DMS153 (cell line): ENCODE data around the gene RHOBTB1.
A peak's percentile ranks its signal among the peaks of the same experiment; 100 is the strongest.

Experiments used
- DNase-seq: peaks from one replicate; lab custom pipeline; 2025; lab: John Stamatoyannopoulos, UW

The RHOBTB1 gene

DNA sequence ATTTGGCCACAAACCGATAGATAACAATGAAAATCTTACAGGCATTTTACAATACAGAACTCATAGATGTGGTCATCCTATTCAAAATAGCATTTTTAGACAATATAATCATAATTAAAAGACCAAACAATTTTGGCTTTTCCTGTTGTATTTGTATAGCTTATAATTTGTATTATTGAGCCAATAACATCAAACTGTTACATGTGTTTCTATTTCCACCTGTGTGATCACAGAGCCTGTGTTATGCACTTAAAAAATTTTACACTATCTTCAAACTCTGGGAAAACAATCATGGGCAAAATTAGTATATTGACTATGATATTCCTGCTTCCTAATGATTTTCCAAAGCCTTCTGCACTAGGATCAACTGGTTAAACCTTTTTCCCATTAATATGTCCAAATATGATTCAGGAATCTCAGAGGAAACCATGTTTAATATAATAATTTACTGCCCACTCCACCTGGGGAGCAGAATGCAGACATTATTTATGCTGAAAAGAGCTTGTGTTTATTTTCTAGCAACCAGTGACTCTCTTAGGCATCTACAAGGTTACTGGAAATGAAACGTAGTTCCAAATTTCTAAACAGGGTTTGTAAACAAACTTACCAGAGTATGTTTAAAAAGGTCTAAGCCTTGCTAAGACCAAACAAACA is 1.7 kb downstream of the RHOBTB1 start:
- no peak for DNase-seq

DNA sequence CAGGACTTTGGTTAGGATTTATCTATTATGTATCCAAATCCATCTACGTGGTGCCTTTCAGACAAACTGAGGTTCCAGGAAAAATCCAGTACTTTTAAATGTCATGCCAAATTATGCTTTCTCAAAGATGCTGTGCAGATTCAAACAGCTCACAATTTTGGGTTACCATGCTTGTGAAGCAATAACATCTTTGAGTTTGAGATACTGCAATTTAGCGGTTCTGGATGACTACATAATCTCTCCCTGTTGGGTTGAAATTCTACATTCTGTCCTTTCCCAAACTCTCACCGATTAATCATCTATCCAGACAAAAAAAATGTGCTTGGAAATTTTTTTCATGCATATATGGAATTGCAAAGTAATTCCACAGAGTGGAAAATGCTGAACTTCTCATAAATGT is 3.5 kb downstream of the RHOBTB1 start:
- no peak for DNase-seq

DNA sequence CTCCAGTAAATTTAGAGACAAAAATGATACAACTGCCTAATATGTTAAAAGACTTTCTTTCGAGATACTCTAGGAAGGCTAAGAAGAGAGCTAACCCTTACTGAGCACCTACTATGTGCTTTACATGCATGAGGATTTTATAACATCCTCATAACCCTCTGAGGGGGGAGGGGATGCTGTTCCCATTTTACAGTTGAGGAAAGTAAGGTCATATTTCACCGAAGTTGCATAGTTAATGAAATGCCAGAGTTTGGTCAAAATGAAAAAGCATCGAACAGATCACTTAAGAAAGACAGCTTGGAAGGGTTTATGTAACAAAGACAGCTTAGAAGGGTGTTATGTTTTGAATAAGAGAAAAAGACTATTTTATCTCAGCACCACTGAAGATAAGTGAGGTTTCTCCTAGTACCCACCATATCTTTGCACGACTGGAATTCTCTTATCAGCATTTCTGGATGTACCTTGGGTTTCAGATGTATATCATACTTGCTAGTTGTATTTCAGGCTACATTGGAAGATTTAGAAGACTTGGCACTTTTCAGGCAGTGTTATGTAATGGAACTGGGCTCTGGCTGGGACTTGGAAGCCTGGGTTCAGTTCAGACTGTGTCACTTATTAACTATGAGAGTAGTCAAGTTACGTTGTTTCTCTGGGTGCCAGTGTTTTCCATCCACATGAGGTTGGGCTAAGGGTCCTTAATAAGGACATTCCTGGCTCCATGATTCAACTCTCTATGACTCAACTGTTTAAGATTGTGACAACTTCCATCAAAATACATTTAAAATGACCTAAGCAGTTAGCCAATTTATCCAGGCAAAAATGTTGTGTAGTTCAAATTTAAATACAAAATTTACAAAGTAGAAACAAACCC is 6.0 kb downstream of the RHOBTB1 start:
- no peak for DNase-seq

DNA sequence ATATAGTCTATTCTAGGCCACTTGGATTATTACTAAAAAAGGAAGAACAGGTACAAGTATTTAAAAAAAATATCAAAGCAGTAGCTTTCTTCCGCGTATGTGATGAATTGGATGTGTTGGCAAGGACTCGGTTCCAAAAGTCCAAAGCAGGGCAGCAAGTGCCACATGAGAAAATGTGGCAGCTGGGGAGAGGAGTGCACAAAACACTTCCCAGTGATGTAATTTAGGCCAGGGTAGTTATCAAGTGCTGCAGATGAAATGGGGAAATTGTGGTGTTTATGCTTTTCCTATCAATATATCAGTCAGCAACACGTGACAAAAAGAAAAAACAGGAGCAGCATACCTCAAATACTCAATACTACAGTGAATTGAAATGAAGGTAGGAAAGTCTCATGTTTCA is 7.0 kb downstream of the RHOBTB1 start:
- DNase-seq = no peak

DNA sequence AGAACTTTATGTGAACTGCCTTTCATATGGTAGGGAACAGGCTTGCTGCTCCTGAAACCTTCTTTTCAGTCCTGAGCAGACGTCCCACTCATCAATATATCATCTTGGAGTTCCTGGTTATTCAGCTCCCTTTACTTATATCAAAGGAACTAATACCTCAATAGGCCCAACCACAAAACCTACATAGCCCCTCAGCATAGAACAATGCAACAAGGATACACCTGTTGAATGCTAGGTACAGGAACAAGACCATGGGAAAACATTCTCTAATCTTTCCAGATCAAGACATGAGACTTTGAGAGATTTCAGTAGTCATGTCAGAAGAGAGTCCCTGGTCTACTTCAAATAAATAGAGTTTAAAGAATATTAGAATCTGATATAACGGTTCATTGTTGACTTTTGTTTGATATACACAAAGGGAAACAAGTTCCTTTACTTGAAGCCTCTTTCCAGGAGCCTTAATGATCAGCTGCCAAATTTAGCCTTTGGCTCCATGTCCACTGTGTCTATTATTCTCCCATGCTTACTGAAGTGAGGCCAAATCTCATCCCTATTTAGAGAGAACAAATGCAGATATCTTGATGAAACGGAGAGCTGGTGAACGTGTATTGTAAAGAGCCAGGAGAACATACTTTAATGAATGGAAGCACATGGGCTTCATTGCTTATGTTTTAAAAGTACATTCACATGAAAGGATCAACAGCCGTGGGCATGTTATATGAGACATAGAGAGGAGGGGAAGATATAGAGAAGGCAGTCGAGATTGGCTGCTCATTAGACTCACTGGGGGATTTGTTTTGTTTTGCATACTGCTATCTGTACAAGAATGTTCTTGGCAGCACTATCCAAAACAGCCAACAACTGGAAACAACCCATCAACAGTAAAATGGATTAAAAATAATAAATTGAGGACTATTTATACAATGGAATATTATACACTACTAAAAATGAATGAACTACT is 9.5 kb downstream of the RHOBTB1 start:
- DNase-seq = no peak

GRCh38 chr10:60932756-60933155 is 11.2 kb downstream of the RHOBTB1 start:
- DNase-seq = no peak

DNA sequence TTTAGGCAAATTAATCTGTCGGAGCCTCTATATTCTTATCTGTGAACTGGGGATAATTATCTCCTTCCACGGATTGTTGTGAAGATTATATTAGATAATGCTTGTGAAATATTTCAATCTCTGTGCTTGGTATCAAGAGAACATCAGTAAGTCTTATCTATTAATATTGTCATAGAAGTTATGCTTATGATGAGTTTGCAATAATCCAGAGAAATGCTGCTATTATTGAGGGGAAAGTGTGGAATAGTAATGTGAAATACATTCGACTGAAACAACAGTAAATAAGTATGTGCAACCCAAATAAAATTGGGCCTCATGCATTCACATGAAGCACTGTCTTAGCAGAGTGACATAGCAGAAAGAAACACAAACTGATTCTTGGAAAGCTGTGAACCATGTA is 13.7 kb downstream of the RHOBTB1 start:
- DNase-seq = no peak

GRCh38 chr10:60921633-60922032 is 22.4 kb downstream of the RHOBTB1 start:
- peak; percentile 56 for DNase-seq

GRCh38 chr10:60920479-60920878 is 23.5 kb downstream of the RHOBTB1 start:
- DNase-seq = no peak

DNA sequence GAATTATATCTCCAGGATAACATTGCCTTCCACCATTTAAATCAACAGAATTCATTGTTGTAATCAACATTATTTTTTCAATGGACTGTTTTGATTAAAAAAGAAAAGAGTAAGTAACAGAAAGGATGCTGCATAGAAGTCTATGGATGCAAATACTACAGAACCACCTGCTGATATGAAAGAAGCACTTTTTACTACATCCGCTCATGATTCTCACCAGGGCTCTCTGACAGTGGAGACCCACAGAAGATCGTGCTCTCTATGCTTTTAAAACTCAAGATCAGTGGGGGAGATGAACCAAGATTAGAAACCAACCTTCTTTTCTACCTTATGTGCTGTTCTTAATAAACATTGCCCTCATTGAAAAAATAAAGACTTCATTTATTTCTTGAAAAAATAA is 24.4 kb downstream of the RHOBTB1 start:
- DNase-seq = no peak

- DNase-seq = no peak
Observed at GRCh38 chr10:60917331-60918280, 26.4 kb downstream of the RHOBTB1 start.

DNA sequence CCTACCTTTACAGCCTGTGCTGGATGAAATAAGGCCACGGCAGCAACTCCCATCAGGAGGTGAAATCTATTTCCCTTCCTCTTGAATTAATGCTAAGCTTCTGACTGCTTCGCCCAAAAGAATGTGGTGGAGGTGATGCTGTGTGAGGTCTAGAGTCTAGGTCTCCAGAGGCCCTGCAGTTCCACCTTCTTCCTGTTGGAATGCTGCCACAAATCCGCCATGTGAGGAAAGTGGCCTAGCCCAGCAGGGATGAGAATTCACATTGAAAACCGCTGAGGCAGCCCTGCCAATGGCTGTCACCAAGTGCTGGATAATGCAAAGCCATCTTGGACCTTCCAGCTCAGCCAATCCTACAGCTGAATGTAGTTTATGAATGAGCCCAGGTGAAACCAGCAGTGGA is 28.0 kb downstream of the RHOBTB1 start:
- no peak for DNase-seq

DNA sequence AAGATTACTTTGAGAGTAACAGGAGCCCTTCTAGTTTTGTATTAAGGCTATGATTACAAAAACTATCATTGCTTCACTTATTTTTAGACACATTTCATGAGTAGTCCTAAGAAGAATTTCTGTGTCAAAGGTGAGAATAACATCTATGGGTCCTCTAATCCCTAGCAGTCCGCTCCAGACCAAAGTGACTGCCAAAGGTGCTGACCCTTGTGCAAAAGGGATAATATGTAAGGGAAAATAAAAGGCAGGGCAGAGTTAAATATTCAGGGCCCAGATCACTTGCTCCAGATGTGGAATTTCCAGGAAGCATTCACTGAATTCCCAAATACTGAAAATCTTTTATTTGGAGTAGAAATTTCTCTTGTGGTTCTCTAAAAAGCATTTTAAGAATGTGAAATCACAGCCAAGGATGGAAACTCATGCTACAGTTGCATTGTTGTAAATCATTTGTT is 29.3 kb downstream of the RHOBTB1 start:
- no peak for DNase-seq

DNA sequence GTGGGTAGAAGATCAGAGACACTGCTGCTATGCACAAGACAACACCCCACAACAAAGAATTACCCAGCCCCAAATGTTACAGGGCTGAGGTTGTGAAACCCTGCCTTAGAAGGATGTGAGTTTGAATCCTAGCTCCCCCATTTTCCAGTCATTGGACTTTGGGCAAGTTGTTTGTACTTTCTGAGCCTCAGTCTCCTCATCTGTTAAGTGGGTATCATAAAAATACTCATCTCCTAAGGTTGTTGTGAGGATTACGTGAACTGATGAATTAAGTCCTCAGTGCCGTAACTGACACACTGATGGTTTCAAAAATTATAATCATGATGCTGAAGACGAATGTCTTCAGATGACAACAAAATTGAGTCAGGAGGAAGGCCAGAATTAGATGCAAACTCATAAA is 30.3 kb downstream of the RHOBTB1 start:
- DNase-seq = no peak

- DNase-seq = no peak
Observed at GRCh38 chr10:60913071-60913470, 30.9 kb downstream of the RHOBTB1 start.

- no peak for DNase-seq
Observed at GRCh38 chr10:60911715-60912114, 32.3 kb downstream of the RHOBTB1 start.

GRCh38 chr10:60911216-60911615 is 32.8 kb downstream of the RHOBTB1 start:
- no peak for DNase-seq

GRCh38 chr10:60910543-60910942 is 33.4 kb downstream of the RHOBTB1 start:
- no peak for DNase-seq

- DNase-seq = no peak
Observed at GRCh38 chr10:60908896-60909295, 35.1 kb downstream of the RHOBTB1 start.

DNA sequence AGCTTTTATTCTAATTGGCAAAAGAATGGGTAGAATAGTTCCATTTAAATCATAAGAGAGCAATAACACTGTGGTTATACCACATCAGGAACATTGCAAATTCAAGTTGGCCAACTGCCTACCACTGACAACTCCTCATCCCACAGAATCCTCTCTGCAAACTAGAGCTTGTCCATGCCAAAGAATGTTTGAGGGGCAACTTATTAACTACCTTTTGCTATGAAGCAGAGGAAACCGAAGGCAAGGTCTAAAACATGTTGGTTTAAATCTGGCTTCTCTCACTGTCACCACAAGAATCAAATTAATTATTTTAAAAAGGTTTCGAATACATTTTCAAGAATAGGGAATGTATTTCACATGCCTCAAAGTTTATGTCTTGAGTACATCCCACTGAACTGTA is 36.0 kb downstream of the RHOBTB1 start:
- no peak for DNase-seq

GRCh38 chr10:60907236-60907635 is 36.7 kb downstream of the RHOBTB1 start:
- DNase-seq = no peak
